PC-3 (cell line): Measurements from ENCODE around the gene MICU1. TPM values are rescaled to one million over a fixed set of nuclear protein-coding genes. Genes with fewer than 3 reads are reported as not detected.
A peak's percentile ranks its signal among the peaks of the same experiment; 100 is the strongest.

Experiments
- ATAC-seq: fragments of 200-7000 bp; cut with Tn5 transposase; 2 replicates; pipeline ENCODE4 v1.9.1; 2020; ENCODE audit warnings: mild to moderate bottlenecking, moderate library complexity
- BruUV-seq: library from RNA; stranded (reverse); fragments of 400-500 nt; replicated peaks from 2 replicates; lab custom pipeline; 2021; lab: Mats Ljungman, UMichigan
- CTCF ChIA-PET: fragments of 300-600 bp; sonication (Branson Sonifier 250); formaldehyde crosslinking; loops from one replicate; lab custom pipeline; 2022; ENCODE audit warnings: antibody characterized with exemption; lab: Charles Lee
- POLR2A ChIA-PET: fragments of 300-600 bp; sonication (Branson Sonifier 250); formaldehyde crosslinking; loops from one replicate; lab custom pipeline; 2022; ENCODE audit warnings: antibody characterized with exemption; ENCODE audit not compliant: unreplicated experiment; lab: Charles Lee
- DNase-seq: peaks from one replicate; pipeline ENCODE4 v3.0.0-alpha.2; 2015
- H2AFZ ChIP-seq: fragments of 300-600 bp; sonication (generic); 2 replicates; pipeline ENCODE4 v1.6.0; 2016; ENCODE audit warnings: antibody characterized with exemption, low read length
- H3F3A ChIP-seq: fragments of 300-600 bp; sonication (generic); one replicate; pipeline ENCODE4 v1.6.0; 2017; ENCODE audit warnings: antibody characterized with exemption, low read length, control low read depth, mild to moderate bottlenecking; ENCODE audit not compliant: unreplicated experiment
- H3K27ac ChIP-seq: fragments of 300-600 bp; sonication (generic); 2 replicates; pipeline ENCODE4 v1.5.1; 2016; ENCODE audit warnings: mild to moderate bottlenecking, low read length
- H3K27me3 ChIP-seq: fragments of 300-600 bp; sonication (generic); 2 replicates; pipeline ENCODE4 v1.6.1; 2016; ENCODE audit warnings: low read length, mixed read lengths
- H3K36me3 ChIP-seq: fragments of 300-600 bp; sonication (generic); 2 replicates; pipeline ENCODE4 v1.6.1; 2016; ENCODE audit warnings: low read depth, mixed run types, low read length, mixed read lengths
- H3K4me1 ChIP-seq: fragments of 300-600 bp; sonication (generic); 2 replicates; pipeline ENCODE4 v1.5.1; 2016; ENCODE audit warnings: low read length; ENCODE audit not compliant: insufficient read depth
- H3K4me2 ChIP-seq: fragments of 300-600 bp; sonication (generic); 2 replicates; pipeline ENCODE4 v1.6.0; 2016; ENCODE audit warnings: low read length
- H3K4me3 ChIP-seq: fragments of 300-600 bp; sonication (generic); 2 replicates; pipeline ENCODE4 v1.5.1; 2016; ENCODE audit warnings: mild to moderate bottlenecking, low read length, mixed read lengths
- H3K79me2 ChIP-seq: fragments of 300-600 bp; sonication (generic); 2 replicates; pipeline ENCODE4 v1.6.1; 2017; ENCODE audit warnings: low read length, mixed read lengths
- H3K9ac ChIP-seq: fragments of 300-600 bp; sonication (generic); 2 replicates; pipeline ENCODE4 v1.6.0; 2016; ENCODE audit warnings: mild to moderate bottlenecking, low read length
- H3K9me2 ChIP-seq: fragments of 300-600 bp; sonication (generic); replicated peaks from 2 replicates; pipeline ENCODE4 v1.6.1; 2016; ENCODE audit warnings: mixed run types, low read length, mixed read lengths
- H3K9me3 ChIP-seq: fragments of 300-600 bp; sonication (generic); 2 replicates; pipeline ENCODE4 v1.6.1; 2016; ENCODE audit warnings: low read length, mixed read lengths
- H4K20me1 ChIP-seq: fragments of 300-600 bp; sonication (generic); 2 replicates; pipeline ENCODE4 v1.6.1; 2016; ENCODE audit warnings: low read length, mixed read lengths
- CTCF ChIP-seq: fragments of 300-600 bp; sonication (generic); conservative IDR thresholded peaks from 2 replicates; pipeline ENCODE4 v1.5.1; 2017; ENCODE audit warnings: antibody characterized with exemption, low read depth, mild to moderate bottlenecking, low read length
- EZH2 ChIP-seq: fragments of 300-600 bp; sonication (generic); IDR thresholded peaks from one replicate; pipeline ENCODE4 v1.6.1; 2017; ENCODE audit warnings: antibody characterized with exemption, mild to moderate bottlenecking, low read length; ENCODE audit not compliant: unreplicated experiment
- EZH2phosphoT487 ChIP-seq: fragments of 300-600 bp; sonication (generic); IDR thresholded peaks from 2 replicates; pipeline ENCODE4 v1.6.1; 2018; ENCODE audit warnings: mild to moderate bottlenecking, antibody characterized with exemption, low read length, borderline replicate concordance
- intact Hi-C: fragments of 100-400 bp; cut with micrococcal nuclease; formaldehyde crosslinking; loops from 2 replicates; pipeline ENCODE4 v1.9.0; 2023
- total RNA-seq: library from RNA; depleted of rRNA; stranded (reverse); fragments of >200 nt; gene quantifications from 2 replicates; pipeline ENCODE4 v1.2.3, GENCODE V29; 2014

Gene MICU1
- total RNA-seq, 1 experiment from 2014 or later: 19.8 TPM

GRCh38 chr10:72370201-72370722, 255.6 kb downstream of the MICU1 start:
- no peaks in the 10 kb centered on the region for H3K36me3 ChIP-seq
- ATAC-seq: no peak
- H3K4me3 ChIP-seq: no peak overlapping the region
- CTCF ChIA-PET: no interaction called here
- no peak overlapping the region for H2AFZ ChIP-seq
- intact Hi-C loops: no loop called here
- H3K27me3 ChIP-seq: no peaks in the 10 kb centered on the region
- H3K79me2 ChIP-seq: no peaks in the 10 kb centered on the region
- no peaks in the 10 kb centered on the region for H4K20me1 ChIP-seq
- no peaks in the 10 kb centered on the region for H3F3A ChIP-seq
- no TSS peak for BruUV-seq
- TF ChIP-seq EZH2phosphoT487 (no peak), EZH2 (no peak), CTCF (no peak)
- no peak for DNase-seq
- H3K4me1 ChIP-seq: no peaks in the 10 kb centered on the region
- H3K9me2 ChIP-seq: no peaks in the 10 kb centered on the region
- H3K4me2 ChIP-seq: no peak overlapping the region
- POLR2A ChIA-PET: no interaction called here
- no peak overlapping the region for H3K9ac ChIP-seq
- H3K27ac ChIP-seq: no peak overlapping the region
- H3K9me3 ChIP-seq: no peaks in the 10 kb centered on the region

GRCh38 chr10:72367301-72367960, 258.4 kb downstream of the MICU1 start:
- Histone ChIP-seq H3K27ac (no peak overlapping the region), H3K4me2 (no peak overlapping the region), H2AFZ (no peak overlapping the region), H3K4me1 (peaks cover 12% of the 10 kb centered on the region), H3K4me3 (no peak overlapping the region), H3F3A (no peaks in the 10 kb centered on the region), H4K20me1 (no peaks in the 10 kb centered on the region), H3K27me3 (no peaks in the 10 kb centered on the region), H3K9me2 (no peaks in the 10 kb centered on the region), H3K79me2 (no peaks in the 10 kb centered on the region), H3K36me3 (no peaks in the 10 kb centered on the region), H3K9me3 (no peaks in the 10 kb centered on the region), H3K9ac (no peak overlapping the region)
- intact Hi-C loops: no loop called here
- CTCF ChIA-PET: no interaction called here
- POLR2A ChIA-PET: no interaction called here
- ATAC-seq (no peak), DNase-seq (no peak)
- TF ChIP-seq EZH2phosphoT487: no peak
- TF ChIP-seq EZH2: no peak
- TF ChIP-seq CTCF: no peak
- BruUV-seq: TSS peak; percentile 43
